Activated CD8-positive, alpha-beta memory T cell treated with anti-CD3 and anti-CD28 coated beads, Interleukin-2, amount 50 U/mL, for 24 hours (primary cell): ENCODE measurements around the gene SIN3B.
"Not testable (repeated sequence)": the region's sequence is repeated elsewhere in the genome, so short reads cannot be mapped to it uniquely, and the experiment has no call there.

Experiments
- DNase-seq: peaks from one replicate; pipeline ENCODE4 v3.0.0-alpha.2; 2020; ENCODE audit errors: extremely low read depth

The SIN3B gene

DNA sequence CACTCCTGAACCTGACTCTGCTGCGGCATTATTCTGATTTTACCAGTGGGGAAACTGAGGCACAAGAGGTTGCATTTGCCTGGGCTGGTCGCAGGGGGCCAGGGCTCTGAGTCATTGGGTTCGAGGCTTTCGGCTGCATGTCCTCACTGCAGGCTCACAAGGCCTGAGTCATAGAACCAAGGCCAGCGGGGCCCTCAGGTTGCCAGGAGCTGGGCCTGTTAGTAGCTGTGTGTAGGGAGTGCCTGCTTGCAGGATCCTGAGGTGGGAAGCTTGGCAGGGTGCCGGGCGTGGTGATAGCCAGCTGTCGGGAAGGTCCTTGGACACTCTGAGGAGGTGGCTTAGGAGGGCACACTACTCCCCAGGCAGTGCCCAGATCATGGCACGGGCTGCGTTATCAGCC is 38.0 kb downstream of the SIN3B start:
- no peak for DNase-seq

GRCh38 chr19:16868423-16869130 is 39.4 kb downstream of the SIN3B start:
- no peak for DNase-seq

GRCh38 chr19:16869331-16869972 is 40.3 kb downstream of the SIN3B start:
- DNase-seq = no peak

DNA sequence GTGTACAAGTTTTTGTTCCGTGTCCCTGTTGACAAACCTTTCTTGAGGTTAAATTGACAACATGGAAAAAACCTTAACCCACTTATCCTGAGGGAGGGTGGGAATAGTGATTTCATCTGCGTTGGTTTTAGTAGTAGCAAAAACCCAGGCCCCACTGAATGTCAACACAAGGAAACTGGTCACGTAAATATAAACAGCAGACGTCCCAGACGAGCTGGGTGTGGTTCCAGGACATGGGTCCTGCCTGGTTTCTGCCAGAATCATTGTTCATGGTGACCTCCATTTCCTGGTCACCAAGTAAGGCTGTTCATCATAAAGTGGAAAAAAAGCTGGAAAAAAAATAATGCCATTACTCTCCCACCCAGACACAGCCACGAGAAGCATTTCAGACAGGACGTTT is 42.7 kb downstream of the SIN3B start:
- DNase-seq = no peak

DNA sequence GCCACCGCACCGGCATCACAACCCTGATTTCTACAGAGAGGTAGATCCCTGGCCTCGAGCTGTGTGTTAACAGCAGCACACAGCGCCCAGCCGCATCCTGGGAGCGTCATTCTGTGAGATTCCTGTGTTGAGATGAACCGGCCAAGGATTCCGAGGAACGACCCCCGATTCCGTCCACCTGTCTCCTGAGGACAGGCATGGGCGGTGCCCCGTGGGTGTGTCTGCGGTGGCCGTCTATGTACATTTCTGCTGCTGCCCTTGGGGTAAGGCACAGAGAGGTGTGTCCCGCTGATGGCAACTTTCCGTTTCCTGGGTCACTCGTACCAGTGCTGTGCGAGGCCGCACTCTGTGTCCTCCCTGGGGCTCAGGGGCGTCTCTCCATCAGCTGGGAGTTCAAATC is 43.5 kb downstream of the SIN3B start:
- DNase-seq = no peak

DNA sequence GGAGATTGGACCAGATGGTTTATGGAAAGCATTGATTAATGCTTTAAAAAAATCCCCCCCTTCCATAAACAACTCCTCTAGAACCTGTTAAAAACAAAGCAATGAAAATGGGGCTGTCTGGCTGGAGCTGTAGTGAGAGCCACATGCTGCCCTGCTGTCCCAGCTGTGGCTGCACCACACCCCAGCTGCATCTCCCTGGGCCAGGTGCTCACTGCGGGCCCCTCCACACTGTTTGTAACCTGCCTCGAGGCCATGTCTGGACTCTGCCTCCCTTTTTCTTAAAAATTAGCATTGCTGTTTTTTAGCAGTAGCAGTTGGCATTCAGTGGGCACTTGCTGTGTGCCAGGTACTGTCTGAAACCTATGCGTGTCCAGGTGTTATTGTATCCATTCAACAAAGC is 44.4 kb downstream of the SIN3B start:
- DNase-seq = no peak

DNA sequence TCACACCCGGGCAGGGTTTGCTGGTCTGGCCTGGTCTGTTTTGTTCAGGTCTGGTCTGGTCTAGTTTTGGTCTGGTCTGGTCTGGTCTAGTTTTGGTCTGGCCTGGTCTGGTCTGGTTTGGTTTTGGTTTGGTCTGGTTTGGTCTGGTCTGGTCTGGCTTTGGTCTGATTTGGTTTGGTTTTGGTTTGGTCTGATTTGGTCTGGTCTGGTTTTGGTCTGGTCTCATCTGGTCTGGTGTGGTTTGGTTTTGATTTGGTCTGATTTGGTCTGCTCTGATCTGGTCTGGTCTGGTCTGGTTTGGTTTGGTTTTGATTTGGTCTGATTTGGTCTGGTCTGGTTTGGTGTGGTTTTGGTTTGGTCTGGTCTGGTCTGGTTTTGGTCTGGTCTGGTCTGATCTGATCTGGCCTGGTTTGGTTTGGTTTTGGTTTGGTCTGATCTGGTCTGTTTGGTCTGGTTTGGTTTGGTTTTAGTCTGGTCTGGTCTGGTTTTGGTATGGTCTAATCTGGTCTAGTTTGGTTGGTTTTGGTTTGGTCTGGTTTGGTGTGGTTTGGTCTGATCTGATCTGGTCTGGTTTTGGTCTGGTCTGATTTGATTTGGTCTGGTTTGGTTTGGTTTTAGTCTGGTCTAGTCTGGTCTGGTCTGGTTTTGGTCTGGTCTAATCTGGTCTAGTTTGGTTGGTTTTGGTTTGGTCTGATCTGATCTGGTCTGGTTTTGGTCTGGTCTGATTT is 45.2 kb downstream of the SIN3B start:
- DNase-seq = no peak

DNA sequence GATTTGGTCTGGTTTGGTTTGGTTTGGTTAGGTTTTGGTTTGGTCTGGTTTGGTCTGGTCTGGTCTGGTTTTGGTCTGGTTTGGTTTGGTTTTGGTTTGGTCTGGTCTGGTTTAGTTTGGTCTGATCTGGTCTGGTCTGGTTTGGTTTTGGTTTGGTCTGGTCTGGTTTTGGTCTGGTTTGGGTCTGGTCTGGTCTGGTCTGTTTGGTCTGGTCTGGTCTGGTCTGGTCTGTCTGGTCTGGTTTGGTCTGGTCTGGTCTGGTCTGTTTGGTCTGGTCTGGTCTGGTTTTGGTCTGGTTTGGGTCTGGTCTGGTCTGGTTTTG is 45.7 kb downstream of the SIN3B start:
- DNase-seq = not testable (repeated sequence)

GRCh38 chr19:16875584-16876555 is 46.7 kb downstream of the SIN3B start:
- DNase-seq = no peak

DNA sequence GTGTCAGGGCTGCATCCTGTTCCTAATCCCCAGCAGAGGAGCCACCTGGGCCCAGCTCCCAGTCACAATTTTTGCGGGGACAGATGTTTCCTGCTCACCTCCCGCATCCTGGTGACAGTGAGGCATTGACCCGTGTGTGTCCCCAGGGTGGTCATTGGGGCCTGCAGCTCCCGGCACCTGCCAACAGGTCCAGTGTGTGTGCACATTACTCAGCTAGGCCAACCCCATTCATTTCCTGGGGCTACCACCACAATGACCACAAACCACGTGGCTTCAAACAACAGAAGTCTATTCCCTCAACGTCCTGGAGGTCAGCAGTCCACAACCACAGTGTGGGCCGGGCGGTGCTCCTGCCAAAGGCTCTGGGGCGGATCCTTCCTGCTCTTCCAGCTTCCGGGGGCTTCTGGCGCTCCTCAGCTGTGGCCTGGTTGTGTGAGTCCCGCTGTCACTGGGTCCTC is 47.7 kb downstream of the SIN3B start:
- DNase-seq = no peak

GRCh38 chr19:16877581-16877980 is 48.4 kb downstream of the SIN3B start:
- no peak for DNase-seq

DNA sequence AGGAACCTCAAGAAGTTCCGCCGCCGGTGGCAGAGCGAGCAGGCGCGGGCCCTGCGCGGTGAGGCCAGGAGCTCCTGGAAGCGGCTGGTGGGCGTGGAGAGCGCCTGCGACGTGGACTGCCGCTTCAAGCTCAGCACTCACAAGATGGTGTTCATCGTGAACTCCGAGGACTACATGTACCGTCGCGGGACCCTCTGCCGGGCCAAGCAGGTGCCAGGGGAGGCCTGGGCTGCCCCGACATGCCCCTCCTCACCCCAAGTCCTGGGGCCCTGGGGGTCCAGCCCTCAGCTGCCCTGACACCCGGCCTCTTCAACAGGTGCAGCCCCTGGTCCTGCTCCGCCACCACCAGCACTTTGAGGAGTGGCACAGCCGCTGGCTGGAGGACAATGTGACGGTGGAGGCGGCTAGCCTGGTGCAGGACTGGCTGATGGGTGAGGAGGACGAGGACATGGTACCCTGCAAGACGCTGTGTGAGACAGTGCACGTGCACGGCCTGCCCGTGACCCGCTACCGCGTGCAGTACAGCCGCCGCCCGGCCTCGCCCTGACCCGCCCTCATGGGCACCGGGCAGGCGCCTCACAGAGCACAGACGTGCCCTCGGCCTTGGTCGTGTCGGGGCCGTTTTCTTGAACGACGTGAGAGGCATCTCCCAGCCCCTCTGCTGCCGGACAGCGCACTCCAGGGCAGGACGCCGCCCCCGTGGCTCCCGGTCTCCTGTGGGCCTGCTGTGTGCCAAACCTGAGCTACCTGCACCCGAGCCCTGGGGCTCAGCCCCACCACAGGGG is 49.2 kb downstream of the SIN3B start:
- DNase-seq = no peak

DNA sequence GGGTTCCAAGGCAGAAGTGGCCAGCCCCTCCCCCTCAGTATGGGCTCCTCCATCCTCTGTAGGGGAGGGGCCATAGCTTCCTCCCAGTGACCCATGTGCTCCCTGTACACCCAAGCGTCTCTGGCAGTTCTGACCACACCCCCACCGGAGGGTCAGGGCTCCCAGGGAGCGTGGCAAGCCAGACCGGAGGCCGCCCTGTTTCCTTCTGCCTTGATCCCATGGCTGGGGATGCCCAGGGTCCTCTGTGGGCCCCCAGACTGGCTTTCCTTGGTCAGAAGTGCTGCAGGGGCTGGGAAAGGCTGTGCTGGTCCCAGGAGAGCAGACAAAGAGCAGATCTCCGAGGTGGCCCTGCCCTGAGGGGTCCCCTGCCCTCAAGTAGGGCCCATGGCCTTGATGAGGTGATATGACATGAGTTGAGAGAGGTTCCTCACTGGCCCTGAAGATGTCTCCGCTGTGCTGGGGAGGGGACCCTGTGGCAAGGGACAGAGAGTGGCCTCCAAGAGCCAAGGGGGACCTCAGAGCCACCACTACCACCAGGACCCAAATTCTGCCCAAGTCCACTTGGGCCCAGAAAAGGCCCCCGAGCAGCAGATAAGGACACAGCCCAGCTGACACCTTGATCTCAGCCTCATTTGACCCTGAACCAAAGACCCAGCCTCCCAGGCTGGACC is 51.8 kb downstream of the SIN3B start:
- DNase-seq = no peak

- DNase-seq = no peak
Observed at GRCh38 chr19:16882146-16882545, 52.9 kb downstream of the SIN3B start.

- DNase-seq = no peak
Observed at GRCh38 chr19:16883522-16883921, 54.3 kb downstream of the SIN3B start.

- DNase-seq = no peak
Observed at GRCh38 chr19:16885166-16885565, 56.0 kb downstream of the SIN3B start.

DNA sequence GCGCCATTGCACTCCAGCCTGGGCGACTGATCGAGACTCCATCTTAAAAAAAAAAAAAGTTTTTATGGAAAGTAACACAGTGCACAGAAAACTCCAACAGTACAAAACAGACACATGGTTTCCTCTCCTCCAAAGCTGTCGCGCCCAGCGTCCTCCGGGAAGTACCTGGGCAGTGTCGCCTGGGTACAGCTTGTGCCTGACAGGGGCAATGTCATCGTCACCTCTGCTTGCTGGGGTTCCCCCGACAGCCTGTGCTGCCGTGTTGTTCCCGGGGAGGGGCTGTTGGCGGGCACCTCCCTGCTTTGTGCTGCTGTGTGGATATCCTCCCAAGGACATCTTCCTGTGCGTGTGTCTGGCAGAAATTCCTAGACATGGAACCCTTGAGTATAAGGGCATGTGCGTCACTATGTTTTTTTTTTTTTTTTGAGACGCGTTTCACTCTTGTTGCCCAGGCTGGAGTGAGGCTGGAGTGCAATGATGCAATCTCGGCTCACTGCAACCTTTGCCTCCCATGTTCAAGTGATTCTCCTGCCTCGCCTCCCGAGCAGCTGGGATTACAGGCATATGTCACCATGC is 57.2 kb downstream of the SIN3B start:
- no peak for DNase-seq

DNA sequence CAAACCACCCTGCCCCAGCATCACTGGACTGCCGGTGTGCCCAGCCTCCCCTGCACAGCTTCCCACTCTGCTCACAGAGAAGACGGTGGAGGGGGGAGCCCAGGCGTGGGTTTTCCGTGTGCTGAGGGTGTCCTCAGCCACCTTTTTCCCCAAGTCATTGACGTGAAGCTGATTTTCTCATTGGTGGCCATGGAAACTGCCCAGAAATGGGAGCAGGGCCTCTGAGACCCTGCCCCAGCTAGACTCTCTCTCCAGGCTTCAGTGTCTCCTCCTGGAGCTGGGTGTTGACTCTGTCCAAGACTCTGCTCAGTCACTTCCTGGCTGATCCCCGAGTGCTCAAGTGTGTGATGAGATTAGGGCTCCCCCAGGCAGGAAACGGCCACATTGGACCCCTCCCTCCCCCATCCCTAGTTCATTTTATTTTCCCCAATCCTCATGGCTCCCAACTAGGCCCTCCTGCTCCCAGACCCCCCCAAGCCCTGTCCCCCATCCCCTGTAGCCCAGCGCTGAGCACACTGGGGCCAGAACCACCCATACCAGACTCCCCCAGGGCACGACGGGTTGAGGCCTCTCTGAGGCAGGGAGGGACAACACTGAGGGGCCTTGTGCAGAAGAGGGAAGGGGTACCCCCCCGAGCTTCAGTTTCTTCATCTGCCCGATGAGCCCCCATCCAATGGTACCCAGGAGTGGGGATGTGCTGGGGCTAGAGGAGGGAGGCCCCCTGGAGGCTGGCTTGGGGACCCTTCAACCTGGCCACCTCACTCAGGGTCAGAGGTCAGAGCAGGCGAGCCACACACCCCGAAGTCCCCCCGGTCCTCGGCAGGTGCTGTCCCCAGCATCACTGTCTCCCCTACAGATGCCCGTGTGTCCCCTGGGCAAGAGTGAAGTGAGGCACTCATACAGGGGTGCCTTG is 58.4 kb downstream of the SIN3B start:
- no peak for DNase-seq
